HG02852 (cell line): ENCODE measurements around the gene PMM1.
"Not testable (repeated sequence)": the region's sequence is repeated elsewhere in the genome, so short reads cannot be mapped to it uniquely, and the experiment has no call there.

Experiments used
- ATAC-seq: cut with Tn5 transposase; IDR thresholded peaks from one replicate; pipeline ENCODE4 v1.9.1; 2021; ENCODE audit warnings: mild to moderate bottlenecking, moderate library complexity; ENCODE audit not compliant: unreplicated experiment

The PMM1 gene

DNA sequence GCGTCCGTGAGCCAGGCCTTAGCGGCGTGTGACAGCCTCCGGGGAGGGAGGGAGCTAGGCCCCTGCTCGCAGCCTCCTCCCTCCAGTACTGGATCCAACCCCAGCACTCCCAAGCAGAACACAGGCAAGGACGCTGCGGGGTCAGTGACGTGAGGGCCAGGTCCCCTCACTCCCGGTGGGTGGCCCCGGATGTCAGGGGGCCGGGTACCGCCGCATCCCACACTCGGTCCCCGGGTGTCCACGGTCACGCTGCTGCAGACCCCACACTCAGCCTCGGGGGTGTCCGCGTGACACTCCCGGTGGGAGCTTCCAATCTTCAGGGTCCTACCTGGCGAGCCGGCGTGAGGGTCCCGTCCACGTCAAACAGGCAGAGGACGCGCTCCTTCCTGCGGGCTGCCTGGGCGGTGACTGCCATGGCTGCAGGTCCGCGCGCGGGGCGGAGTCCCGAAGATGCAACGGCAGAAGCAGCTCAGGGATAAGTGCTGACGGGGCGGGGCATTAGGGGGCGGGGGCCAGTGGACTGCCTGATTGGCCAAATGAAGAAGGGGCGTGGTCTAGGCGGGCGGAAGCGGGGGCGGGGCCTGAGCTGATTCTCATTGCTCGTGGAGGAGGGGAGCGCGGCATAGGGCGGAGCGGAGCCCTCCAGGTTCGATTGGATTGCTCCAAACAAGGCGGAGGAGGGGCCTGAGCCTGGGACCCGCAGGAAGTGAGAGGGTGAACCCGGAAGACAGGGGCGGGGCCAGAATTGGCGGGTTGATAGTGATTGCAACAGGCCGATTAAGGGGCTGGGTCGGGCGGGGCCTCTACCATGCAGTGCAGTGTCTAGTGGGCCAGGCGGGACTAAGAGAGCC is at the start of gene PMM1:
PMM1 (minus strand) TSS at position 450 of the 851 bp plus-strand sequence; CDS start at position 415, 35 bp downstream.
- ATAC-seq = peak; percentile 89

DNA sequence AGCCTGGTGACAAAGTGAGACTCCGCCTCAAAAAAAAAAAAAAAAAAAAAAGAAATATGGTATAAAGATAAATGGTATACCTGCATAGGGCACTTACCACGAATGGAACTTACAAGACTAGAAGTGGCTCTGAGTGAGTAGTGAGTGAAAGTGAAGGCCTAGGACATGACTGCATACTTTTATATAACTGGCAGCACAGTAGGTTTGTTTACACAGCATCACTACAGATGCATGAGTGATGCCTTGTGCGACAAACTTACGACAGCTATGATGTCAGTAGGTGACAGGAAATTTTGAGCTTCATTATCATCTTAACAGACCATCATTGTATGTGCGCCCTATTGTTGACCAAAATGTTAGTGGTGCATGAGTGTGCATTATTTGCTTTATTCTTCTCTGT is 49.1 kb upstream of the PMM1 start:
- ATAC-seq = no peak

DNA sequence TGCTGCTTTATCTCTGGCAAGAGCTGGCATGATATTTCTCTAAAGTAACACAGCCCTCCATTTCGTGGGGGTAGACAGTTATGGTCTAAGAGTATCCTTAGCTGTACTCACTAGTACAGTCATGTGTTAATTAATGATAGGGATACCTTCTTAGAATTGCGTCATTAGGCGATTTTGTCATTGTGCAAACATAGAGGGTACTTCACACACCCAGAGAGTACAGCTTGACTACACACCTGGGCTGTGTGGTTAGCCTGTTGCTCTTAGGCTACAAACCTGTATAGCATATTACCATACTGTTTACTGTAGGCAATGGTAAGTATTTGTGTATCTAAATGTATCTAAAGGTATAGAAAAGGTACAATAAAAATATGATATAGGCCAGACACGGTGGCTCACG is 48.5 kb upstream of the PMM1 start:
- ATAC-seq = no peak

DNA sequence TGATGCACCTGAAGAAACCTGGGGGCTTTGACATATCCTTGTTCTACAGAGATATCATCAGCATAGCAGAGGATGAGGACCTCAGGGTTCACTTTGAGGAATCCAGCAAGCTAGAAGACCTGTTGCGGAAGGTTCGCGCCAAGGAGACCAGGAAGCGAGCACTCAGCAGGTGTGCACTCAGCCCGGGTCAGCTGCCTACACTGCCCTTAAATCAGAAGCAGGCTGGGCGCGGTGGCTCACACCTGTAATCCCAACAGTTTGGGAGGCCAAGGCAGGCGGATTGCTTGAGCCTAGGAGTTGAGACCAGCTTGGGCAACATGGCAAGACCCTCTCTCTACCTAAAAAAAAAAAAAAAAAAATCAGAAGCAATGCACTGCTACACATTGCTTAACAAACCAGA is 48.0 kb upstream of the PMM1 start:
- not testable (repeated sequence) for ATAC-seq

DNA sequence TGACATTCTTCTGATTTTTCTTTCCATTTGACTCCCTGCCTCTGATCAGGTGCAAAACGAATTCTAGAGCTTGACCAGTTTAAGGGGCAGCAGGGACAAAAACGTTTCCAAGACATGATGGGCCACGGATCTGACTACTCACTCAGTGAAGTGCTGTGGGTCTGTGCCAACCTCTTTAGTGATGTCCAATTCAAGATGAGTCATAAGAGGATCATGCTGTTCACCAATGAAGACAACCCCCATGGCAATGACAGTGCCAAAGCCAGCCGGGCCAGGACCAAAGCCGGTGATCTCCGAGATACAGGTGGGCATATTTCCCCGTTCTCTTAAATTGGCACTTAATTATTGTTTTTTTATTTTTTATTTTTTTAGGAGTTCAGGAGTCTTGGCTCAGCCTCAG is 46.8 kb upstream of the PMM1 start:
- no peak for ATAC-seq

DNA sequence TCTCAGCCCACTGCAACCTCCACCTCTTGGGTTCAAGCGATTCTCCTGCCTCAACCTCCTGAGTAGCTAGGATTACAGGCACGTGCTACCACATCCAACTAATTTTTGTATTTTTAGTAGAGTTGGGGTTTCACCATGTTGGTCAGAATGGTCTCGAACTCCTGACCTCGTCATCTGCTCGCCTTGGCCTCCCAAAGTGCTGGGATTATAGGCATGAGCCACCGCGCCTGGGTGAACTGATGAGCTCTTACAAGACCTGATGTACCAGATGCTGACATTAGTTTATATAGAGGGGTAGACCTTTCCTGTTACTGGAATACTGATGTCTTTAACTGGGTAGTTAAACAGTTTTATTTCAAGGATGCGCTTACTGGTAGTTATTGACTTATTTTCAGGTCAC is 45.0 kb upstream of the PMM1 start:
- ATAC-seq = not testable (repeated sequence)

DNA sequence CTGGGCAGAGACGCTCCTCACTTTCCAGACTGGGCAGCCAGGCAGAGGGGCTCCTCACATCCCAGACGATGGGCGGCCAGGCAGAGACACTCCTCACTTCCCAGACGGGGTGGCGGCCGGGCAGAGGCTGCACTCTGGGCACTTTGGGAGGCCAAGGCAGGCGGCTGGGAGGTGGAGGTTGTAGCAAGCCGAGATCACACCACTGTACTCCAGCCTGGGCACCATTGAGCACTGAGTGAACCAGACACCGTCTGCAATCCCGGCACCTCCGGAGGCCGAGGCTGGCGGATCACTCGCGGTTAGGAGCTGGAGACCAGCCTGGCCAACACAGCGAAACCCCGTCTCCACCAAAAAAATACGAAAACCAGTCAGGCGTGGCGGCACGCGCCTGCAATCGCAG is 42.0 kb upstream of the PMM1 start:
- not testable (repeated sequence) for ATAC-seq

DNA sequence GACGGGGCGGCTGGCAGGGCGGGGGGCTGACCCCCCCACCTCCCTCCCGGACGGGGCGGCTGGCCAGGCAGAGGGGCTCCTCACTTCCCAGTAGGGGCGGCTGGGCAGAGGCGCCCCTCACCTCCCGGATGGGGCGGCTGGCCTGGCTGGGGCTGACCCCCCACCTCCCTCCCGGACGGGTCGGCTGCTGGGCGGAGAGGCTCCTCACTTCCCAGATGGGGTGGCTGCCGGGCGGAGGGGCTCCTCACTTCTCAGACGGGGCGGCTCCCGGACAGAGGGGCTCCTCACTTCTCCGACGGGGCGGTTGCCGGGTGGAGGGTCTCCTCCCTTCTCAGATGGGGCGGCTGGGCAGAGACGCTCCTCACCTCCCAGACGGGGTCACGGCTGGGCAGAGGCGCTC is 41.5 kb upstream of the PMM1 start:
- ATAC-seq = not testable (repeated sequence)

DNA sequence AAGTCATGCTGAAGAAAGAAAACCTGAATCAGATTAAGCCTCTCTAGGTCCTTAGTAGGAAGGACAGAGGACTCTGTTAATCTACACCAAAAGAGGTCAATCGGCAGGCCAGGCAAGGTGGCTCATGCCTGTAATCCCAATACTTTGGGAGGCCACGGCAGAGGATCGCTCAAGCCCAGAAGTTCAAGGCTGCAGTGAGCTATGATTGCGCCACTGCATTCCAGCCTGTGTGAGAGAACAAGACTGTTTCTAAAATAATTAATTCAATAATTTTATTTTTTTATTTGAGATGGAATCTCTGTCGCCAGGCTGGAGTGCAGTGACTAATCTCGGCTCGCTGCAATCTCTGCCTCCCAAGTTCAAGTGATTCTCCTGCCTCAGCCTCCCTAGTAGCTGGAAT is 35.9 kb upstream of the PMM1 start:
- no peak for ATAC-seq

DNA sequence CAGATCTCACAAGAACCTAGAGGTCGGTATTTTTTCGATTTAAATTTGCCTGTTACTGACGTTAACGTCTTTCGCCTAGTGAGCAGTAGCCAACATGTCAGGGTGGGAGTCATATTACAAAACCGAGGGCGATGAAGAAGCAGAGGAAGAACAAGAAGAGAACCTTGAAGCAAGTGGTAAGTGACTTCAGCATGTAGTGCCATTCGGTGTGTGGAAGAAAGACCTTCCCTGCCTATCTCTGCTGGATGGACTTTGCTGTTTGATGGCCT is 32.2 kb upstream of the PMM1 start:
- no peak for ATAC-seq

DNA sequence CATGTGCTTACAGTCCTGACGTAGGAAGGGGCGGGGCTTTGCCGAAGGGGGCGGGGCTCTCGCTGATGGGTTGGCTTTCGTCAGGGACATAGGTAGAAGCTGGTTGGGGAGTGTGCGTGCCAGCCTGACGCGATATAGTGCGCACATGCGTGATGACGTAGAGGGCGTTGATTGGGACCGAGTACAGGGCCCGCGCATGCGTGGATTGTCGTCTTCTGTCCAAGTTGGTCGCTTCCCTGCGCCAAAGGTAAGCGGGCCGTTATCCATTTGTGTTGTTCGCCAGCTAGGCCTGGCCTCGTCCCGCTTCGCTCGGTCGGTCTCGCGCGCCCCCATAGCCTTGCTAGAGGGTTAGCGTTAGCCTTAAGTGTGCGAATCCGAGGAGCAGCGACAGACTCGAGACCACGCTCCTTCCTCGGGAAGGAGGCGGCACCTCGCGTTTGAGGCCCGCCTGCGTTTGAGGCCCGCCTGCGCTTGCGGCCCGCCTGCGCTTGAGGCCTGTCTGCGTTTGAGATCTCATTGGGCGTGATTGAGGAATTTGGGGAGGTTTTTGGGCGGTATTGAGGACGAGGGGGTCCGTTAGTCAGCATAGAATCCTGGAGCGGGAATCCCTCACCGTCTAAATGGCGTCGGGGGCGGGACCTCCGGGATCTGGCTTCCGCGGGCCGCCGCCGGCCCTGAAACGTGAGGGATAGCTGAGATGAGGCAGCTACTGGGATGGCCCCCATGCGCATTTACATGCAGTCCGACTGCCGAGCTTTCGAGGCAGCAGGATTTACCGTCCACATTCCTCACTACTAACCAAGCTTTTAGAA is 31.7 kb upstream of the PMM1 start, which contains the start of gene XRCC6:
XRCC6 (plus strand) TSS at position 197 of the 812 bp plus-strand sequence. CDS start 710 bp downstream, outside the sequence.
- ATAC-seq = peak; percentile 74

DNA sequence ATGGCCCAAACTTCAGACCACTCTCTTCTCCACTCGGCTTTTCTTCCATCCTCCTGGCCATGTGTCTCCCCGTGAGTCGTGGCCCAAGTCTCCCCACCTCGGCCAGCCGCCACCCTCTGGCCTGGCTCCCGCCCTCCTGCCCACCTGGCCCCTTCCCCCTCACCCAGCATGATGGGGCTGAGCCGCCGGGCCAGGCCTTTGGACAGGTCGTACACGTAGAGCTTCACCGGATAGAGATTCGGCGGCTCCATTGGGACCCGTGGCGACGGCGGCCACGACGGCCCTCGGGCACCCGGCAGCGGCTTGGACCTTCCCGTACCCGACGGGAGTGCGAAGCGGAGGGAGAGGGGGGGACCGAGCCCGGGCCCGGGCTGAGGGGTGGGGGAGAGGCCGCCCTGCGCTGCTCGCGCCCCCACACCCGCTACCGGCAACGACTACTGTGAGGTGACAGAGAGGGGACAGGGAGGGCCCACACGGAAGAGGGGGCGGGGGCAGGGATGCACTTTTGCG is 31.0 kb upstream of the PMM1 start, which contains the start of gene DESI1:
DESI1 (minus strand) TSS at position 455 of the 510 bp plus-strand sequence; CDS start at position 251, 204 bp downstream.
- peak; percentile 67 for ATAC-seq

DNA sequence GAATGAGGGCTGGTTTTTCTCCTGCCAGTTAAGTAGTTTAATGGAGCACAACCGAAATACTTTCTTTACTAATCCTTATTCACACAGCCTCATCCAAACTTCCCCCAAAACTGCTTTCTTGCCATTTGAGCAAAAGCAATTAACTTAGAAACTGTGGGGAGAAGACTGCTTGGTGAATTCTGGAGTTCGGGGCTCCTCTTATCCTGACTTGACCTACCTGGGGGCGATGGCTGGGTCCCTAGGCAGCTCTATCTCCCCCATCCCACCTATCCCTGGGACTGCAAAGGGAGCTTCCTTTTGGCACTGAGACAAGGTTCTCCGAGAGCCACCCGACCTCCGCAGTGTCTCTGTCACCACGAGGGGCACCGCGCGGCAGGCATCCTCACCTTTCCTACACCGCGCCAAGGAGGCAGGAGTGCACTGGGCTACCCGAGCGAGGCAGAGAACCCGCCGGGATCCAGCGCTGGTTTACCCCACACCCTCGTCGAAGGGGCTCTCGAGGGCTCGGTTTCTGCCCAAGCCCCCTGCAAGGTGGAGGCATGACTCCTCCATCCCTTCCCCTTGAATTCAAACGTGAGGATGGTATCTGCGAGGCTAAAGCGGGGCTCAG is 30.4 kb upstream of the PMM1 start:
- peak; percentile 16 for ATAC-seq

DNA sequence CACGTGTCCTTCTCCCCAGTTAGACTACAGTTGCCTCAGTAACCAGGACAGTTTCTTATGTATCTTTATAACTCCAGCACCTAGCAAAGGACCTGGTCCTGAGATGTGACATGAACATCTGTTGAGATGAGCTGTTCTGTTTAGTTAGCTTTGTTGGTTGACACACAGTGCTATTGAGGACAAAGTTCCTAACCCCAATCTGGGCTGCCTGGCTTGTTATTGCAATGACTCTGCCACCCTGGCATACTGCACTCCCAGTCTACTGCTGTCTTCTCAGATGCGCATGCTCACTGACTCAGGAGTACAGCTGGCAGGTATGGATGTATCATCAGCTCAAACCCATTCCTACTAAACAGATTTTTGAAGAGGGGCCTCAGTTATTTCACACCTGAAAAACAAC is 23.8 kb upstream of the PMM1 start:
- ATAC-seq = no peak

DNA sequence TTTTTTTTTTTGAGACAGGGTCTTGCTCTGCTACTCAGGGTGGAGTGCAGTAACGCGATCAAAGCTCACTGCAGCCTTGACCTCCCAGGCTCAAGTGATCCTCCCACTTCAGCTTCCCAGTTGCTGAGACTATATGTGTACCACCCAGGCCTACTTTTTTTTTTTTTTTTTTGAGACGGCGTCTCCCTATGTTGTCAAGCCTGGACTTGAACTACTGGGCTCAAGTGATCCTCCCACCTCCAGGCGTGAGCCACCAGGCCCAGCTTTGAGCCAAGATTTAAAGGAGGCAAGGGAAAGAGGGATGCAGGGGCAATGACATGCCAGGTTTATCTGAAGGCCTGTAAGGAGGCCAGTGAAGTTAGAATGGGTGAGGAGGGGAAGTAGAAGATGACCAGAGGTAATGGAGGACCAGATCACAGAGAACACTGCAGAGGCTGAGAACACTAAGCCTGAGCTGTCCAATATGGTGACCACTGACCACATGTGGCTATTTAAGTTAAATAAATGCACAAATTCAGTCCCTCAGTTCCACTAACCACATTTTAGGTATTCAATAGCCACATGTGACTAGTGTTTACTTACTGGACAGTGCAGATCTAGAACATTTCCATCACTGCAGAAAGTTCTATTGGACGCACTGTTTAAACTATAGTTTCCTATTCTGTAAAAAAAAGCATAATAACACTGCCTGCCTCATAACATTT is 23.1 kb upstream of the PMM1 start:
- ATAC-seq = no peak

DNA sequence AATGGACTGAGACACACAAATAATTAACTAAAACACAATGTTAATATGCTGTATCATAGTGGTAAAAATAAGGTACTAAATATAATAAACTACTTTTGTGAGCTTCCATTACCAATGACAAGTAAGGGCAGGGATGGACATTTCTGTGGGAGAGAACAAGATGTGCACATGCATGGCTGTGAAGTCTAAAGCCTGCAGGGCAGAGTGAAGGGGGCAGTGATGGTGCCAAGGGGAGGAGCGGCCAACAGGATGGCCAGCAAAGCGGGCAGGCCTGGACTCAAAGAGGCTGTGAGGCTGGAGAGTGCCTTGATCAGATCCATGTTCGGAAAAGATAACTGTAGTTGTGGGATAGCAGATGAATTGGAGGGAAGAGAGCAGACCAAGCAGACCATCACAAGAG is 18.7 kb upstream of the PMM1 start:
- ATAC-seq = no peak

DNA sequence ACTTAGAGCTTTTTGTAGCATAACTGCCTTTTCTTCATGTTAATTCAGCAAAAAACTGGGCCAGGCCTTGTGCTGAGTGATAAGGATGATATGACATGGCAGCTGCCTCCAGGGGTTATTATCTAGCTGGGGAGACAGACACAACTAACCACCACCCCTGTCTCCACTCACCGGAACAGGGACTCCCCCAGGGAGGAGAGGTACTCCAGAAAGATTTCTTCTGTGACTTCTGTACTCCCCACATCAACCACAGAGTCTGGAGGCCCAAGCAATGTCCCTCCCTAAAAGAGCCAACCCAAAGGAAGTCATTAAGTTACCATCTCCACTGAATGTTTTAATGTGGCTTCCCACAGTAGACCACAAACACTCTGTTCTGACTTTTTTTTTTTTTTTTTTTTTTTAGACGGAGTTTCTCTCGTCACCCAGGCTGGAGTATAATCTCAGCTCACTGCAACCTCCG is 14.3 kb upstream of the PMM1 start:
- ATAC-seq = peak; percentile 91

DNA sequence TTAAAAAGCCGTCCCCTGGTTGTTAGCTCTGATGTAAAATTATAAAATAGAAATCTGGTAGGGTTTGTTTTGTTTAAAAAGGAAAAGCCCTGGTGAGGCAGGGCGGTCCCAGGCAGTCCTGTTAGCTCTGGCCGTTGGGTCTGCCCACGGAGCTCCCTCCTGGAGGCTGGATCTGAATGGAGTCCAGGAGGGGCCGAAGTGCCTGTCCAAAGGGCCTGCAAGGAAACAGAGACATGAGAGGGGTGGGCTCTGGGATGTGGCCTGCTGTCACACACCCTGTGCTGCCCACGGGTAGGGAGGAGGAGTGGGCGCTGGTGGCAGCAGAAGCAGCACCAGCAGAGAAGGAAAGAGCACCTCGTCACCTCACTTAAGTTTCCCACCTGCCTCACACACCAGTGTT is 11.3 kb upstream of the PMM1 start:
- no peak for ATAC-seq

DNA sequence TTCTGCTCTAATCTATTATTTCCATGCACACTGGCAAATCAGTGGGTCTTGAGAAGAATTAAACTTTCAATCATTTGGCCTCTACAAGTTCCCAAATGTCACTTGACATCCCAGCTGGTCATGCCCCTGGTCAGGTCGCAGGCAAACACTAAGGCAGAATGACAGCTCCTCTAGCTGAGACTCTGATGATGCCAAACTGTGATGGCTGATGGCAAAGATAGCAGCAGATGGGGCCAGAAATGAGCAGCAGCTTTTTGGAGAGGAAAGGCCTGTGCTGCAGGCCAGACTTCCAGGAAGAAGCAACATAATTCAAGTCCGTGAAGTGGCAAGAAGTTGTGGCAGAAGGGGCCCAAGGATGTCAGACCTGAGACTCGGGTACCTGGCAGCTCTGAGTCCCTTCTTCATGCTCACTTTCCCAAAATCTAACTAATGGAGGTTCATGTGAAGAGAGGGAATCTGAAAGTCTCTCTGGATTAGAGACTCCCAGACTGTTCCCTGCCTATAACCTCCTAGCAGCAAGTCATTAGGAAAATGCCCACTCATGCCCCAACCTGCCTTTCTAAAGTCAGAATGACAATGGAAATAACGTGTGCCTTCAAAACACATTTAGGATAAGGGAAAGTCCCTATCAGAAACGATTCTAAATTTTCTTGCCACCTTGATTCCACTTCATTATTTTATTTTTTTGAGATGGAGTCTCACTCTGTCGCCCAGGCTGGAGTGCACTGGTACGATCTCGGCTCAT is 9.4 kb upstream of the PMM1 start:
- ATAC-seq = no peak

DNA sequence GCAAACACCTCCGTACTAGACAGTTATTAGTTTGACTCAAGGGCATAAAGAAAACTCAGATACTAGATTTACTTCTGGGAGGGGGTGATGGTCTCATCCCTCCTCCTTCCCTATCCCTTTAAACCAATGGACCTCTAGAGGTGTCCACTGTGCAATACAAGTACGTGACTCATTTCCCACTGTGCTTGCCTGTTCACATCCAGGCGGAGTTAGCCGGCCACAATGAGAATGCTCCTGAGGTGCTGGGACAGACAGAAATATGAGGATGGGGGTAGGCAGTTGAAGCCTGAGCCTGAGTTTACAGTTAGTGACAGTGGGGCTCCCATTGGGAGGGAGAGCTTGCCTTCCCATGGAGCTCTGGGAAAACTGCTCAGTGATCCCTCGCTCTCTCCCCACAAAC is 8.4 kb upstream of the PMM1 start:
- no peak for ATAC-seq
